MCF 10A (cell line): ENCODE measurements around the gene MLKL. TPM values are rescaled to one million over a fixed set of nuclear protein-coding genes. Genes with fewer than 3 reads are reported as not detected.

Source experiments
- BruUV-seq: library from RNA; stranded (reverse); fragments of 400-500 nt; replicated peaks from 2 replicates; lab custom pipeline; 2021; lab: Mats Ljungman, UMichigan
- CTCF ChIA-PET: fragments of 300-600 bp; sonication (Branson Sonifier 250); formaldehyde crosslinking; extraction: SDS; loops from one replicate; lab custom pipeline; 2021; ENCODE audit warnings: antibody characterized with exemption, inconsistent platforms; lab: Yijun Ruan, JAX
- POLR2A ChIA-PET: fragments of 300-600, 350-650 bp; sonication (Branson Sonifier 250); formaldehyde crosslinking; extraction: SDS; loops from one replicate; lab custom pipeline; 2020; ENCODE audit warnings: antibody characterized with exemption, inconsistent platforms; lab: Yijun Ruan, JAX
- DNase-seq: peaks from one replicate; pipeline ENCODE4 v3.0.0-alpha.2; 2018; ENCODE audit not compliant: unreplicated experiment
- H3K27ac Mint-ChIP-seq: one replicate; pipeline ENCODE4 v1.8.0; 2022; ENCODE audit warnings: mild to moderate bottlenecking, low read depth, mixed read lengths; ENCODE audit not compliant: unreplicated experiment
- H3K27me3 Mint-ChIP-seq: one replicate; pipeline ENCODE4 v1.8.0; 2022; ENCODE audit warnings: mixed read lengths; ENCODE audit not compliant: insufficient read depth, unreplicated experiment
- H3K36me3 Mint-ChIP-seq: one replicate; pipeline ENCODE4 v1.8.0; 2022; ENCODE audit warnings: mild to moderate bottlenecking, moderate library complexity, mixed read lengths; ENCODE audit not compliant: insufficient read depth, unreplicated experiment
- H3K4me1 Mint-ChIP-seq: one replicate; pipeline ENCODE4 v1.8.0; 2022; ENCODE audit warnings: mixed read lengths; ENCODE audit not compliant: insufficient read depth, unreplicated experiment
- H3K4me3 Mint-ChIP-seq: one replicate; pipeline ENCODE4 v1.8.0; 2022; ENCODE audit warnings: mild to moderate bottlenecking, moderate library complexity, mixed read lengths; ENCODE audit not compliant: unreplicated experiment
- H3K9me3 Mint-ChIP-seq: one replicate; pipeline ENCODE4 v1.8.0; 2022; ENCODE audit warnings: mixed read lengths; ENCODE audit not compliant: unreplicated experiment
- CTCF ChIP-seq: fragments of 200-600 bp; IDR thresholded peaks from one replicate; pipeline ENCODE4 v1.8.0; 2022; ENCODE audit warnings: antibody characterized with exemption, mild to moderate bottlenecking; ENCODE audit not compliant: unreplicated experiment
- intact Hi-C: fragments of 100-400 bp; cut with micrococcal nuclease; formaldehyde crosslinking; loops from 2 replicates; pipeline ENCODE4 v1.14.1; 2022
- total RNA-seq: library from RNA; stranded (reverse); gene quantifications from 2 replicates; pipeline ENCODE4 v1.2.3, GENCODE V29; 2022

MLKL gene
- total RNA-seq, 1 experiment from 2014 or later, result 14.2 TPM

- H3K4me1 Mint-ChIP-seq, result peaks cover 4% of the 10 kb centered on the region
- peak; percentile 60 for DNase-seq
- H3K9me3 Mint-ChIP-seq, result no peaks in the 10 kb centered on the region
- intact Hi-C loops, result loop anchor here (1.0 to 5.0 kb wide), 2 partner anchors 176 to 313 kb away; no protein-coding TSS in a partner anchor
- peak; percentile 65 for TF ChIP-seq CTCF
- ChIA-PET CTCF (interaction anchor here (0.6 to 5.1 kb wide), 27 partner anchors 9 to 325 kb away, joined by 3 to 31 read pairs (median 4); partner anchors contain the start of gene RFWD3), POLR2A (interaction anchor here (1.6 kb wide), 1 partner anchor 17 kb away, joined by 5 read pairs; the partner anchor contains the start of gene GLG1)
- no TSS peak for BruUV-seq
- no peaks in the 10 kb centered on the region for H3K27me3 Mint-ChIP-seq
- no peak overlapping the region for H3K4me3 Mint-ChIP-seq
- H3K36me3 Mint-ChIP-seq, result peaks cover 81% of the 10 kb centered on the region
- no peak overlapping the region for H3K27ac Mint-ChIP-seq
Measured at GRCh38 chr16:74623214-74623838, 77.3 kb downstream of the MLKL start.

- POLR2A ChIA-PET, result interaction anchor here (0.8 to 1.6 kb wide), 3 partner anchors 10 to 160 kb away, joined by 3 to 5 read pairs (median 3); partner anchors contain the start of gene GLG1
- DNase-seq, result no peak
- no TSS peak for BruUV-seq
Measured at GRCh38 chr16:74622005-74622404, 78.7 kb downstream of the MLKL start.

More at GRCh38 chr16:74622005-74622404, 78.7 kb downstream of the MLKL start:
- H3K9me3 Mint-ChIP-seq, result no peaks in the 10 kb centered on the region
- H3K4me1 Mint-ChIP-seq, result no peaks in the 10 kb centered on the region
- no peak overlapping the region for H3K27ac Mint-ChIP-seq
- CTCF ChIA-PET, result interaction anchor here (0.6 to 5.1 kb wide), 21 partner anchors 10 to 1501 kb away, joined by 3 to 31 read pairs (median 5); partner anchors contain the start of gene RFWD3
- H3K27me3 Mint-ChIP-seq, result no peaks in the 10 kb centered on the region
- TF ChIP-seq CTCF, result no peak
- intact Hi-C loops, result loop anchor here (5.0 kb wide), 1 partner anchor 175 kb away; no protein-coding TSS in a partner anchor
- no peak overlapping the region for H3K4me3 Mint-ChIP-seq
- H3K36me3 Mint-ChIP-seq, result peaks cover 71% of the 10 kb centered on the region

Other genes with a start within 250 kb of the MLKL start
- gene GLG1, start 93.7 kb downstream of the MLKL start, total RNA-seq, result 99.1 and 132 TPM in 2 replicates
- gene RFWD3, start 34.0 kb downstream of the MLKL start, total RNA-seq, result 31.2 and 33.7 TPM in 2 replicates
- not detected in 2 replicates for gene FA2H, start 74.0 kb upstream of the MLKL start, total RNA-seq